Naive thymus-derived CD4-positive, alpha-beta T cell (primary cell): ENCODE results near the gene NOL11. TPM values are rescaled to one million over a fixed set of nuclear protein-coding genes. Genes with fewer than 3 reads are reported as not detected.

Source experiments
- ATAC-seq: fragments of 150-1000 bp; cut with Tn5 transposase; 2 replicates; pipeline ENCODE4 v1.10.0; 2021; ENCODE audit warnings: mild to moderate bottlenecking, moderate library complexity
- CTCF ChIA-PET: fragments of 350-600 bp; sonication (Branson Sonifier 250); formaldehyde crosslinking; loops from one replicate; lab custom pipeline; 2021; ENCODE audit warnings: antibody characterized with exemption; lab: Charles Lee
- POLR2A ChIA-PET: fragments of 350-600 bp; sonication (Branson Sonifier 250); formaldehyde crosslinking; loops from one replicate; lab custom pipeline; 2021; ENCODE audit warnings: antibody characterized with exemption, inconsistent platforms; lab: Charles Lee
- DNase-seq, 9 donors: peaks; one replicate each; pipeline versions ENCODE4 v3.0.0 to v3.0.0-alpha.2; 2020 to 2022; ENCODE audit warnings: mixed read lengths in 1 of 9
- H3K27ac ChIP-seq: one replicate; pipeline ENCODE4 v1.7.0; 2013; ENCODE audit warnings: mild to moderate bottlenecking, low read depth, low read length, moderate library complexity
- H3K27me3 ChIP-seq, 2 donors: one replicate each; pipeline ENCODE4 v1.7.0; 2013; ENCODE audit warnings: low read length in 2 of 2, mild to moderate bottlenecking in 2 of 2, moderate library complexity in 2 of 2; ENCODE audit not compliant: control insufficient read depth in 2 of 2, insufficient read depth in 2 of 2
- H3K36me3 ChIP-seq, 3 experiments: 1 replicate in 2 of 3; 2 replicates in 1 of 3; pipeline ENCODE4 v1.7.0; 2013; ENCODE audit warnings: low read length in 3 of 3, mild to moderate bottlenecking in 3 of 3, moderate library complexity in 1 of 3; ENCODE audit not compliant: insufficient read depth in 3 of 3, control insufficient read depth in 2 of 3
- H3K4me1 ChIP-seq, 2 donors: one replicate each; pipeline ENCODE4 v1.7.0; 2013; ENCODE audit warnings: low read length in 2 of 2, mild to moderate bottlenecking in 2 of 2, moderate library complexity in 1 of 2; ENCODE audit not compliant: control insufficient read depth in 2 of 2, insufficient read depth in 2 of 2
- H3K4me3 ChIP-seq: 2 replicates; pipeline ENCODE4 v1.7.0; 2013; ENCODE audit warnings: mild to moderate bottlenecking, low read length
- H3K9me3 ChIP-seq, 3 experiments: 1 replicate in 2 of 3; 2 replicates in 1 of 3; pipeline ENCODE4 v1.7.0; 2013; ENCODE audit warnings: low read length in 3 of 3; ENCODE audit not compliant: control insufficient read depth in 2 of 3
- H3K27ac Mint-ChIP-seq, 9 donors: one replicate each; pipeline ENCODE4 v1.8.0; 2020 to 2022; ENCODE audit warnings: mixed read lengths in 9 of 9, mild to moderate bottlenecking in 8 of 9, moderate library complexity in 5 of 9, inconsistent platforms in 2 of 9
- H3K27me3 Mint-ChIP-seq, 5 donors: one replicate each; pipeline ENCODE4 v1.8.0; 2021 to 2022; ENCODE audit warnings: mixed read lengths in 5 of 5, mild to moderate bottlenecking in 1 of 5
- H3K36me3 Mint-ChIP-seq, 5 donors: one replicate each; pipeline ENCODE4 v1.8.0; 2020 to 2022; ENCODE audit warnings: mixed read lengths in 5 of 5, mild to moderate bottlenecking in 3 of 5, inconsistent platforms in 1 of 5
- H3K4me1 Mint-ChIP-seq, 7 donors: one replicate each; pipeline ENCODE4 v1.8.0; 2020 to 2022; ENCODE audit warnings: mixed read lengths in 7 of 7, mild to moderate bottlenecking in 3 of 7, inconsistent platforms in 1 of 7
- H3K4me3 Mint-ChIP-seq, 10 donors: one replicate each; pipeline ENCODE4 v1.8.0; 2020 to 2022; ENCODE audit warnings: mild to moderate bottlenecking in 10 of 10, mixed read lengths in 10 of 10, moderate library complexity in 6 of 10, inconsistent platforms in 2 of 10
- H3K9me3 Mint-ChIP-seq, 11 donors: one replicate each; pipeline ENCODE4 v1.8.0; 2020 to 2022; ENCODE audit warnings: mixed read lengths in 11 of 11, mild to moderate bottlenecking in 4 of 11, inconsistent platforms in 1 of 11, moderate library complexity in 1 of 11
- intact Hi-C, 2 donors: fragments of 100-400 bp; cut with micrococcal nuclease; formaldehyde crosslinking; loops; one replicate each; pipeline ENCODE4 v1.15.1; 2023
- polyA plus RNA-seq, 2 donors: library from polyadenylated mRNA; unstranded; fragments of 300-500 nt; fragmentation: Illumina TruSeq; gene quantifications; one replicate each; pipeline ENCODE4 v1.2.3, GENCODE V29; 2021
- total RNA-seq, 6 experiments: library from RNA in 5 of 6; stranded (reverse) in 5 of 6; gene quantifications; 1 replicate in 5 of 6; 2 replicates in 1 of 6; pipeline ENCODE4 v1.2.3 and lab custom pipeline; 2021 to 2026

The NOL11 gene
- total and polyA plus RNA-seq, 7 experiments from 2014 or later: 33.6 to 72.9 (median 63.1) TPM

DNA sequence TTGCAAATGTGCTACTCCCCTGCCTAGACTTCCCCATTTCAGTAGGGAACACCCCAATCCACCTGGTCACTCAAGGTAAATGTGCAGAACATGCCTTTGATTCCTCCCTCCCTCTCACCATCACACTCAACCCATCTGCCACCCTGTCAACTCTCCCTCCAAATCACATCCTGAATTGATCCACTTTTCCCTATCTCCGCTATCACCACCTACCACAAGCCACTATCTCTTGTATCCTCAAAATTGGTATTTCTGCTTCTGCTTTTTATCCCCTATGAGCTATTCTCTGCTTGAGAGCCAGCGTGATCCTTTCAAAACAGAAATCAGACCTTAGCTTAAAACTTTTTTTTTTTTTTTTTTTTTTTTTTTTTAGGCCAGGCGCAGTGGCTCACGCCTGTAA is 5.4 kb upstream of the NOL11 start:
- intact Hi-C loops: no loop called here
- Histone ChIP-seq H3K4me1 (peaks cover 7 to 8% of the 10 kb centered on the region in 2 donors), H3K36me3 (no peaks in the 10 kb centered on the region), H3K4me3 (no peak overlapping the region), H3K9me3 (no peaks in the 10 kb centered on the region), H3K27me3 (no peaks in the 10 kb centered on the region), H3K27ac (no peak overlapping the region)
- ATAC-seq (no peak), DNase-seq (no peak)
- Mint-ChIP-seq H3K4me1 (peaks cover 0 to 14% (median 9%) of the 10 kb centered on the region in 7 donors), H3K9me3 (peaks cover 0 to 2% (median 0%) of the 10 kb centered on the region in 11 donors), H3K36me3 (peaks cover 0 to 3% (median 0%) of the 10 kb centered on the region in 5 donors), H3K27me3 (peaks cover 0 to 13% (median 5%) of the 10 kb centered on the region in 5 donors), H3K27ac (no peak overlapping the region), H3K4me3 (no peak overlapping the region)
- ChIA-PET CTCF (no interaction called here), POLR2A (no interaction called here)

DNA sequence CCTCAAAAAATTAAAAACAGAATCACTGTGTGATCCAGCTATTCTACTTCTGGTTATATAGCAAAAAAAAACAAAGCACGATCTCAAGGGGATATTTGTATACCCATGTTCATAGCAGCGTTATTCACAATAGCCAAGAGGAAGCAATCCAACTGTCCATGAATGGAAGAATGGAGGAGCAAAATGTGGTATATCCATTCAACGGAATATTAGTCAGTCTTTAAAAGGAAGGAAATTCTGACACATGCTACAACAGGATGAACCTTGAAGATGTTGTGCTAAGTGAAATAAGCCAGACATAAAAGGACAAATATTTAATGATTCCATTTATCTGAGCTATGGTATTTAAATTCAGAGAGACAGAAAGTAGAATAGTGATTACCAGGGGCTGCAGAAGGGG is 4.6 kb upstream of the NOL11 start:
- no peaks in the 10 kb centered on the region for H3K27me3 ChIP-seq
- peaks cover 4 to 22% (median 16%) of the 10 kb centered on the region in 7 donors for H3K4me1 Mint-ChIP-seq
- peaks cover 0 to 13% (median 5%) of the 10 kb centered on the region in 5 donors for H3K27me3 Mint-ChIP-seq
- peaks cover 0 to 4% (median 0%) of the 10 kb centered on the region in 11 donors for H3K9me3 Mint-ChIP-seq
- intact Hi-C loops: no loop called here
- no peaks in the 10 kb centered on the region for H3K9me3 ChIP-seq
- H3K36me3 Mint-ChIP-seq: peaks cover 0 to 9% (median 2%) of the 10 kb centered on the region in 5 donors
- DNase-seq: no peak
- H3K36me3 ChIP-seq: peaks cover 0 to 4% (median 0%) of the 10 kb centered on the region in 3 experiments
- no peak for ATAC-seq
- POLR2A ChIA-PET: interaction anchor here (0.7 kb wide), 1 partner anchor 228 kb away, joined by 6 read pairs; no protein-coding TSS in a partner anchor
- H3K4me3 ChIP-seq: no peak overlapping the region
- no peak overlapping the region for H3K27ac ChIP-seq
- CTCF ChIA-PET: interaction anchor here (1.1 kb wide), 1 partner anchor 337 kb away, joined by 3 read pairs; no protein-coding TSS in a partner anchor
- no peak overlapping the region for H3K27ac Mint-ChIP-seq
- no peak overlapping the region for H3K4me3 Mint-ChIP-seq
- H3K4me1 ChIP-seq: peaks cover 7 to 8% of the 10 kb centered on the region in 2 donors

GRCh38 chr17:67716405-67716798 is 1.3 kb upstream of the NOL11 start:
- ATAC-seq (no peak), DNase-seq (no peak)
- peaks cover 0 to 9% (median 5%) of the 10 kb centered on the region in 5 donors for H3K27me3 Mint-ChIP-seq
- peak overlapping the region in 8 of 9 donors; percentile 96 to 100 (median 99) for H3K27ac Mint-ChIP-seq
- H3K9me3 Mint-ChIP-seq: peaks cover 0 to 4% (median 0%) of the 10 kb centered on the region in 11 donors
- no peaks in the 10 kb centered on the region for H3K9me3 ChIP-seq
- peaks cover 0 to 17% (median 2%) of the 10 kb centered on the region in 3 experiments for H3K36me3 ChIP-seq
- peak overlapping the region in 4 of 10 donors; percentile 17 to 100 (median 96) for H3K4me3 Mint-ChIP-seq
- peaks cover 3 to 9% (median 5%) of the 10 kb centered on the region in 5 donors for H3K36me3 Mint-ChIP-seq
- no peak overlapping the region for H3K27ac ChIP-seq
- peaks cover 7 to 47% (median 23%) of the 10 kb centered on the region in 7 donors for H3K4me1 Mint-ChIP-seq
- POLR2A ChIA-PET: interaction anchor here (1.1 to 2.3 kb wide), 5 partner anchors 9 to 275 kb away, joined by 3 to 15 read pairs (median 6); no protein-coding TSS in a partner anchor
- peaks cover 14 to 20% of the 10 kb centered on the region in 2 donors for H3K4me1 ChIP-seq
- no peak overlapping the region for H3K4me3 ChIP-seq
- CTCF ChIA-PET: no interaction called here
- intact Hi-C loops: loop anchor here in 1 of 2 donors (2.0 to 5.0 kb wide), 3 partner anchors 342 to 746 kb away; partner anchors contain the start of gene AMZ2
- no peaks in the 10 kb centered on the region for H3K27me3 ChIP-seq

DNA sequence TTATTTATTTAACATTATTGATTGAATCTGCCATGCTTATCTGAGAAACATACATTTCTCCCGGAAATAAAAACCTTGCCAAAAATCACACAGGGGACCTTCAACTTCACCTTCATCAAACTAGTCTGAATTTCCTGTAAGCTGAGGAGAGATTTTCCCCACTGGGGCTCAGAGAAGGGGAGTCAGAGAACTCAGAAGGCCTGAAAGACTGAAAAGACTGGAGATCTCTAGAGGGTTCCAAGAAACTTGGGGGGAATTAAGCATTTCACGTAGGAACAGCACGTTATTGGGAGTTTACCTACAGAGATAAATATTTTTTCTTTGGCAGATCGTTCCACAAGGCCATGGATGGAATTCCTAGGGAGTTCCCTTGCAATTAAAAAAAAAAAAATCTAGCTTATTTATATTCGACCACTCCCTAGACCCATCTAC is 528 bp upstream of the NOL11 start:
- intact Hi-C loops: loop anchor here (1.0 to 5.0 kb wide), 10 partner anchors 108 to 795 kb away; partner anchors contain the start of genes BPTF (in 2 of the 2), HELZ (in 2 of the 2), PRKAR1A (in 2 of the 2) and PSMD12 (in 2 of the 2)
- H3K9me3 ChIP-seq: no peaks in the 10 kb centered on the region
- ChIA-PET CTCF (interaction anchor here (0.6 to 1.8 kb wide), 4 partner anchors 10 to 342 kb away, joined by 3 to 5 read pairs (median 3); no protein-coding TSS in a partner anchor), POLR2A (interaction anchor here (0.5 to 2.3 kb wide), 16 partner anchors 9 to 351 kb away, joined by 3 to 15 read pairs (median 4); partner anchors contain the start of gene PSMD12)
- Mint-ChIP-seq H3K4me1 (peaks cover 7 to 47% (median 28%) of the 10 kb centered on the region in 7 donors), H3K27me3 (peaks cover 0 to 6% (median 4%) of the 10 kb centered on the region in 5 donors), H3K27ac (peak overlapping the region; percentile 96 to 100 (median 99)), H3K4me3 (peak overlapping the region; percentile 95 to 100 (median 100)), H3K9me3 (peaks cover 0 to 4% (median 0%) of the 10 kb centered on the region in 11 donors), H3K36me3 (peaks cover 10 to 17% (median 11%) of the 10 kb centered on the region in 5 donors)
- peaks cover 14 to 20% of the 10 kb centered on the region in 2 donors for H3K4me1 ChIP-seq
- H3K27ac ChIP-seq: peak overlapping the region; percentile 86
- H3K4me3 ChIP-seq: peak overlapping the region; percentile 96
- ATAC-seq (no peak), DNase-seq (no peak)
- H3K27me3 ChIP-seq: no peaks in the 10 kb centered on the region
- peaks cover 7 to 25% (median 10%) of the 10 kb centered on the region in 3 experiments for H3K36me3 ChIP-seq

DNA sequence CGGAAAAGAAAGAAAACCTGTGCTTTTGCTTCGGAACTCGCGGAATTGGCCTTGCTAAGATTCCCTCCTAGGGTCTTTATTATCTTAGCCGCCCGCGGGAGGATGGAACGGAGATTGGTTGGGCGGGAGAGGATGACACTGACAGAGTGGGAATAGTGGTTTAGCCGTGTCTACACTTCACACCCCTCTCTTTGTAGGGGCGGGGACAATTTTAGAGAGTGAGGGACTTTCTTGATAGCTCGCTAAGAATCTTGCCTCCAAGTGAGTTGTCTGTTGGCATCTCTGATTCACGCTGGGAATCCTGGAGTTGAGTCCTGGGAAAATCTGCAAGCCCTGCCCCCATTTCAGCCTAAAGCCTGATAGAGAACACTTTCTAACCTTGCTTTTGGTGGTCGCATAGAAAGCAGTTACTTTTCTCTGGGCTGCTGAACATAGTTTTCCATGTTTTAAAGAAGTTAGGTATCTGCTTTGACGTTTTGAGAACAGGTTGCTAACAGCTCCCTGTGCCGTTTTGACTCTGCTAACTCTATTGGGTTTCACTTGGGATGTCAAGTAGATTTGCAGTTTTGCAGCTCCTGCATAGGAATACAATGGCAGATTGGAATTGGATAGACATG is 697 bp downstream of the NOL11 start:
- Histone ChIP-seq H3K36me3 (peaks cover 7 to 33% (median 13%) of the 10 kb centered on the region in 3 experiments), H3K9me3 (no peaks in the 10 kb centered on the region), H3K4me3 (peak overlapping the region; percentile 96), H3K27ac (peak overlapping the region; percentile 95), H3K4me1 (peaks cover 14 to 20% of the 10 kb centered on the region in 2 donors), H3K27me3 (no peaks in the 10 kb centered on the region)
- peak in 3 of 9 donors; percentile 10 to 64 (median 52) for DNase-seq
- Mint-ChIP-seq H3K27ac (peak overlapping the region; percentile 96 to 100 (median 99)), H3K27me3 (peaks cover 0 to under 1% (median 0%) of the 10 kb centered on the region in 5 donors), H3K9me3 (peaks cover 0 to 4% (median 0%) of the 10 kb centered on the region in 11 donors), H3K4me1 (peaks cover 7 to 47% (median 28%) of the 10 kb centered on the region in 7 donors), H3K36me3 (peaks cover 10 to 15% (median 14%) of the 10 kb centered on the region in 5 donors), H3K4me3 (peak overlapping the region; percentile 95 to 100 (median 100))
- POLR2A ChIA-PET: interaction anchor here (0.6 to 2.3 kb wide), 7 partner anchors 8 to 794 kb away, joined by 3 to 11 read pairs (median 5); partner anchors contain the start of genes PRKAR1A and PSMD12
- peak; percentile 15 for ATAC-seq
- intact Hi-C loops: loop anchor here in 1 of 2 donors (5.0 kb wide), 2 partner anchors 529 to 744 kb away; partner anchors contain the start of gene AMZ2
- CTCF ChIA-PET: interaction anchor here (1.8 kb wide), 1 partner anchor 18 kb away, joined by 5 read pairs; no protein-coding TSS in a partner anchor

DNA sequence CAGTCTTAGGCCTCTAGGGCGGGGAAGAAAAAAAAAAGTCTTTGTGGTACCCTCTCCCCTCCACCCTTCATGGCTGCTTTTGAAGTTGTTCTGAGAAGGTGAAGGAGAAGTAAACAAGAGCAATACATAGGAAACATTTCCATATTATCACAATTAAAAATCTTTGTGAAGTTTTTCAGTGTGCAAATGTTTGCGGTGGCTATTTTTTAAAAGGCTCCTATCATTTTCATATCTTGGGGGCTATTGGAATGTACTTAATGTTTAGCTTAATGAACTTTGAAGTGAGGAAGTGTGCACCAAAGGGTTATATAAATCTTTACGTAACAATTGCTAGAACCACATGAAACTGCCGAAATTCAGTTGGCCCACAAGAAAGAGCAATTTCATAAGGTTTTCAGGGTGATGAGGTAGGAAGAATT is 7.6 kb downstream of the NOL11 start:
- peaks cover 21 to 75% (median 48%) of the 10 kb centered on the region in 3 experiments for H3K36me3 ChIP-seq
- DNase-seq (peak in 7 of 9 donors; percentile 55 to 84 (median 76)), ATAC-seq (peak; percentile 87)
- Mint-ChIP-seq H3K27ac (peak overlapping the region; percentile 84 to 98 (median 89)), H3K27me3 (no peaks in the 10 kb centered on the region), H3K36me3 (peaks cover 18 to 65% (median 43%) of the 10 kb centered on the region in 5 donors), H3K9me3 (no peaks in the 10 kb centered on the region), H3K4me1 (peaks cover 6 to 52% (median 46%) of the 10 kb centered on the region in 7 donors), H3K4me3 (peak overlapping the region; percentile 53 to 81 (median 60))
- POLR2A ChIA-PET: interaction anchor here (0.6 to 3.3 kb wide), 2 partner anchors 8 to 16 kb away, joined by 3 to 11 read pairs; partner anchors contain the start of gene NOL11
- H3K27me3 ChIP-seq: no peaks in the 10 kb centered on the region
- H3K4me3 ChIP-seq: peak overlapping the region; percentile 34
- intact Hi-C loops: loop anchor here in 1 of 2 donors (5.0 kb wide), 1 partner anchor 737 kb away; no protein-coding TSS in a partner anchor
- CTCF ChIA-PET: interaction anchor here (0.5 kb wide), 1 partner anchor 263 kb away, joined by 4 read pairs; no protein-coding TSS in a partner anchor
- no peaks in the 10 kb centered on the region for H3K9me3 ChIP-seq
- peak overlapping the region; percentile 75 for H3K27ac ChIP-seq
- H3K4me1 ChIP-seq: peaks cover 0 to 16% of the 10 kb centered on the region in 2 donors
